GM18951 (cell line): ENCODE measurements around the gene LRRC37A2.
"Not testable (repeated sequence)": the region's sequence is repeated elsewhere in the genome, so short reads cannot be mapped to it uniquely, and the experiment has no call there.

Source experiments
- in situ Hi-C: fragments of 300-500 bp; cut with MboI; formaldehyde crosslinking; loops from one replicate; pipeline ENCODE4 v1.12.0; 2022; ENCODE audit warnings: low sequenced_read_pairs, mixed read lengths, inconsistent platforms; ENCODE audit not compliant: unreplicated experiment

Gene LRRC37A2

DNA sequence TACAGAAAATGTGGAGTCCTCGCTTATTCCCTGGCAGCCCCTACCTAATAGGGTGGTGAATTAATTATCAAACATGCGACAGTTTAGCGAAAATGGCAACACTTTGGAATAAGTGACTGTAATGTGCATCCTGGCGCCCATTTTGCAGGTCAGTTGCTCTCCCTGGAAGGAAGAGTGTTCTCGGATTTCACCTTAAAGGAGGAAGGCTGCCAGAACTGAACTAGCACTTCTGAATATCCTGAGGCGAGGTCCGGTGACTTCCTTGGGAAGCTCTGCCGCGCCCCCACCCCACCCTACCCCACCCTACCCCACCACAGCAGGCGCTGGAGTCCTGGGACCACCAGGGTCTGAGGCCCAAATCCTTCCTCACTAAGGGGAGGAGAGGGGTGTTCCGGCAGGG, at the start of gene LRRC37A2:
Gene LRRC37A2 (plus strand): TSS at position 301 of the 400 bp plus-strand sequence. CDS start 245 bp downstream, outside the sequence.
- in situ Hi-C loops: not testable (repeated sequence)

DNA sequence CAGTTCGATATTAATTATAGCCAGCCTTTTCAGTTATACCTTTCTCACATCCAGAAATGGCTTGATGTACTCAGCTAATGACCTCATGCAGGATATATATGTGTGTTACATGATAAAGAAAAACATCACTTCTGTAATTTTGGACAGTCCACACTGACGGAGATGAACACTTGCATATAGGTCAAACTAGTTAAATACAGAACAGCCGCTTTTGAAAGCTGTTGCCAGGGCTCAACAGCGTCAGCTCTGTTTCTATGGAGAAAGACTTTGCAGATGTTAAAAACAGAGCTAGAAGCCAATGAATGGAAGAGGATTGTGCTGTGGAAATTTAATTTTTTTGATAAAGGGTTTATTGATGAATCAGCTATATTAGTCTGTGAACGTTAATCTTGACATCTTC, 44.6 kb upstream of the LRRC37A2 start:
- in situ Hi-C loops: not testable (repeated sequence)

DNA sequence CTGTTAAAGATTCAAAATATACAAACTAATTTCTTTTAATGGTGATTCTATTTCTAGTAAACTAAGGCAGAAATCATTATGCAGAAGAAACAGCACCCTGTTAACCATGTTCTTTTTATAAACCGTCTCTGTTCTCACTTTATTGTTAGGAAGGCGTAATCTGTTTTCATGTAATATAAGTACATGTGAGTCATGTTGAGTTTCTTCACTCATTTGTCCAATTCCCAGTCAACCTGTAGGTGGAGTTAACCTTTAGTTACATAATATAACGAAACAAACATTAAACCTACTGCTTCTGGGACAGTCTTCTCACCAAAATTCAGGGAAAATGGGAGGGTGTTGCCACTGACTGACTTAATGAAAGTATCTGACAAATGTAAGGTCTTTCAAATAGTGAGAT, 37.8 kb upstream of the LRRC37A2 start:
- in situ Hi-C loops: not testable (repeated sequence)

DNA sequence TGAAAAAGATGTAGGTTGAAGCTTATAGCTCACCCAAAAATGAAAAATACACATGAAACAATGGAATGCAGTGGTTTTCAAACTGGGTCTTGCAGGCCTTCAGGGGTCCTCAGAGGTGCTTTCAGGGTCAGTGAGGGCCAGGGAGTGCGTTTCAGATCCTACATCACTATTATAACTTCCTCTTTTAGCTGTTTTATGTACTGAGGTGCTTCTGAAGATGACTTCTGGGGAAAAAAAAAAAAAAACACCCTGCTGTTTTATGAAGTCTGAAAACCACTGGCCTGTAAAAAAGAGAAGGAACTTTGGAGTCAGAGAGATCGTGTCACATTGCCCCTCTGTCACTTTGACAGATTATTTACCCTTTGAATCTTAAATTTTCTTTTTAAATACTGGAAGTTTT, 36.7 kb upstream of the LRRC37A2 start:
- in situ Hi-C loops: loop anchor here (25.0 kb wide), 1 partner anchor 237 kb away; no protein-coding TSS in a partner anchor

DNA sequence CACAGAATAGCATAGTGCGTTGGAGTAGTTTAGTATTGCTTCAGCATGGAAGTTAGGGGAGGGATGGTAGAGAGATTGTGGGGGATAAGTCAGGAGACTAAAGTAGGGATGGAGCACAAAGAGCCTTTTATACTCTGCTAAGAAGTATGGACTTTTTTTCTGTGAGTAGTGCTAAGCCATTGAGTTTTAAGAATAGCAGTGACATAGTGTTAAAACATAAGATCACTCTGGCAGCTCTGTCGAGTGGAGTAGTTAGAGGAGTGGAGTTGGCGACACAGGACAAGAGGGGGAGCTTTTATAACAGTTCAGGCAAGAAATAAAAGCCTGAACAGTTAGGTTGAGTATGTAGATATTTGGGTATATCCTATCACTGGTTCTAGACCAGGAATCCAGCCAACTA, 33.4 kb upstream of the LRRC37A2 start:
- in situ Hi-C loops: loop anchor here (25.0 kb wide), 1 partner anchor 233 kb away; no protein-coding TSS in a partner anchor

DNA sequence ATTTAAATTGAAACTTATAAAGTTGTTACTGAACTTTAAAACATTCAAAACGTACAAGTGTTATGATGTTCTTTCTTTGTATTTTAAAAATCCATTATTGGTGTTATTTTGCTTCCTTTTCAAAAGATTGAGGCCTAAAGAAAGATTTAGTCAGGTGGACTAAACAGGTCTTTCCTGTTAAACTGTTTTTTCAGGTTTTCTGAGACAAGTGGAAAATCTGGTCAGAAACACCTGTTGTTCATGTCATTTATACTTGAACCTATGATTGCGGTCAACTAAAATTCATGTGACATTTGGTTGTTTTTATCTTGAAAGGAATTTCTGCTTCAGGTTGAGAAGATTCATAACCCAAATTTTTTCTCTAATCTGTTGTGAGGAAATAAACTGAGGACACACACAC, 31.0 kb upstream of the LRRC37A2 start:
- in situ Hi-C loops: loop anchor here (25.0 kb wide), 1 partner anchor 231 kb away; no protein-coding TSS in a partner anchor

DNA sequence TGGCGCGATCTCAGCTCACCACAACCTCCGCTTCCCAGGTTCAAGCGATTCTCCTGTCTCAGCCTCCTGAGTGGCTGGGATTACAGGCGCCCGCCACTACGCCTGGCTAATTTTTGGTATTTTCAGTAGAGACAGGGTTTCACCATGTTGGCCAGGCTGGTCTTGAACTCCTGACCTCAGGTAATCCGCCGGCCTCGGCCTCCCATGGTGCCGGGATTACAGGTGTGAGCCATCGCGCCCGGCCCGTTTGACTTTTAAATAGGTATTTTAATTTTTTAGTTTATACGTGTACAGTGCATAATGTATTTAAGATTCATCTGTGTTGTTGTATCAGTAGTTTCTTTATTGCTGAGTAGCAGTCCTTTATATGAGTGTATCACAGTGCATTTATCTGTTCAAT, 20.2 kb upstream of the LRRC37A2 start:
- in situ Hi-C loops: loop anchor here (5.0 to 25.0 kb wide), 2 partner anchors 220 to 925 kb away; no protein-coding TSS in a partner anchor

DNA sequence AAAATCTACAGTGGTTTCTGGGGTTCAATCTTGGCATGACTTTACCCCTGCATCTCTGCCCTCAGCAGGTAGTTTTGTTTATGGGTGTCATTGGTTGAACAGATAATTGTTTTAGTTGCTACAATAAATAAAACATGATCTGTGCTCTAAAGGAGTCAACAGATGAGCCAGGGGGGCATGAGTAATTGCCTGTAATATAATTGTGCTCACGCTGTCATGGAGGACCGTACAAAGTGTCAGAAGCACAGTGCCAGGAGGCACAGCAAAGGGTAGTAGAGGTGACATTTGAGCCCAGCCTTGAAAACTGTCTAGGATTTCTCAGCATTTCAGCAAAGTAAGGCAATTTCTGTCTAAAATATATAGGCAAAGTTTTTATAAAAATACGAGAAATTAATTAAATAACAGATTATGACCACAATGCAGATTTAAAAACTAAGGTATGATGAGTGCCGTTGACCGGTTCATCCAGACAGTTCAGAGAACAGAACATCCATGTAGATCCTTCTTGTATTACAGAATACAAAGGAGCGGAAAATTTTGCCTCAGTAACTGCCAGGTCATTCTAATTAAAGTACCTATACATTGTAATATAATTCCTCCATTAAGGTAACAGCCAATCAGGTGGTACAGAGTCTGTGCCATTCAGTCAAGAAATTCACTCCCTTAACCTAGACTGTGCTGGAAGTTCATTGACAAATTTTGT, 12.7 kb upstream of the LRRC37A2 start:
- in situ Hi-C loops: loop anchor here (25.0 kb wide), 1 partner anchor 213 kb away; no protein-coding TSS in a partner anchor

DNA sequence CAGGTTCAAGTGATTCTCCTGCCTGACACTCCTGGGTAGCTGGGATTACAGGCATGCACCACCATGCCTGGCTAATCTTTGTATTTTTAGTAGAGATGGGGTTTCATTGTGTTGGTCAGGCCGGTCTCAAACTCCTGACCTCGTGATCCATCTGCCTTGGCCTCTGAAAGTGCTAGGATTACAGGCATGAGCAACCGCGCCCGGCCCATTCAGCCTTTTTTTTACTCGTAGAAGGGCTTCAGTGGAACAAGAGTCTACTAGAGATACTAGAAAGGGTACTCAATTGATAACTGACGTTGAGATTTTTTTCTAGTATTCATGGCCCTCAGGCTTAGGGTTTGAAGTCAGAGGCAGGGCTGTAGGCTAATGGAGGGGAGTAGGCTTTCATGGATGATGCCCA, 6.4 kb upstream of the LRRC37A2 start:
- in situ Hi-C loops: not testable (repeated sequence)

DNA sequence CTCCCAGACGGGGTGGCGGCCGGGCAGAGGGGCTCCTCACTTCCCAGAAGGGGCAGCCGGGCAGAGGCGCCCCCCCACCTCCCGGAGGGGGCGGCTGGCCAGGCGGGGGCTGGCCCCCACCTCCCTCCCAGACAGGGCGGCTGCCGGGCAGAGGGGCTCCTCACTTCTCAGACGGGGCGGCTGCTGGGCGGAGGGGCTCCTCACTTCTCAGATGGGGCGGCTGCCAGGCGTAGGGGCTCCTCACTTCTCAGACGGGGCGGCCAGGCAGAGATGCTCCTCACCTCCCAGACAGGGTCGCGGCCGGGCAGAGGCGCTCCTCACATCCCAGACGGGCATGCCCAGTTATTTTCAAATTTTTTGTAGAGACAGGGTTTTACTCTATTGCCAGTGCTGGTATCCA, 22.4 kb downstream of the LRRC37A2 start:
- in situ Hi-C loops: not testable (repeated sequence)

DNA sequence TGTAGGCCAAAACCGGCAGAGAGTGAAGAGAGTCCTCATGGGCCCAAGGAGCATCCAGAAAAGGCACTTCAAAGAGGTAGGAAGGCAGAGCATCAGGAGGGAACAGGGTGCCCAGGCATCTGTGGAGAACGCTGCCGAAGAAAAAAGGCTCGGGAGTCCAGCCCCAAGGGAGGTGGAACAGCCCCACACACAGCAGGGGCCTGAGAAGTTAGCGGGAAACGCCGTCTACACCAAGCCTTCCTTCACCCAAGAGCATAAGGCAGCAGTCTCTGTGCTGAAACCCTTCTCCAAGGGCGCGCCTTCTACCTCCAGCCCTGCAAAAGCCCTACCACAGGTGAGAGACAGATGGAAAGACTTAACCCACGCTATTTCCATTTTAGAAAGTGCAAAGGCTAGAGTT, 36.3 kb downstream of the LRRC37A2 start:
- in situ Hi-C loops: not testable (repeated sequence)

DNA sequence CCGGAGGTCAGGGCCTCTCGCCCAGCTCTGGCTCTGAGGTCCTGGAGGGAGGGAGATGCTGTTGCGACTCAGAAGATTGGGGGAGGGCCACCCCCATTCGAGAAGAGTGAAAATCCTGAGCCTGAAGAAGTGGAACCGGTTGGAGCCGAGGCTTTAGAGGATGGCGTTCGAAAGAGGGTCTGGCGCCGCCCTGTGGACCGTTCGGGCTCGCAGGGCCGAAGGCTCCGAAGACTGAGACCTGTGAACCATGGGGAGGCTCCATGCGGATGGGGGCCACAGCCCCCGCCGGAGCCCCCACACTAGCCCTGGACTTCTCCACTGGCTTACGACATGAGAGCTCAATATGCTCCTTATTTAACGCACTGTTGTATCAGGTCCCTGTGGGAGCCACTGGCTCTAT, 46.9 kb downstream of the LRRC37A2 start:
- in situ Hi-C loops: not testable (repeated sequence)

DNA sequence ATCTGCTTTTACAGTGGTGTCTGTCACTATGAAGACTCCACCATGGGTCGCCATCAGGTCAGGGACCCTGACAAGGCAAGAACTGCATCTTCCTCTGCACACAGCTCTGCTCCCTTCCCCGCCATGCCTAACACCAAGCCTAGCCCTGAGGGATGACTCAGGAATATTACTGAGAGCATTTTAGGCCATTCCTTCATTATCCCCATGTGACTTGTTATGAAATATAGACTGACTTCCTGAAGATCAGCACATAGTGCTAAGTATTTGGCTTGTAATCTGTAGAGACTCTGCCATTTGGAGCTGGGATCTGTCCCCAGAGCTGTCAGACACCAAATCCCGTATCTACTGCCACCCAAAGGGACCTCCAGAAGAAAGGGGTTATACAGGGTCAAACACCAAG, 47.8 kb downstream of the LRRC37A2 start:
- in situ Hi-C loops: not testable (repeated sequence)

DNA sequence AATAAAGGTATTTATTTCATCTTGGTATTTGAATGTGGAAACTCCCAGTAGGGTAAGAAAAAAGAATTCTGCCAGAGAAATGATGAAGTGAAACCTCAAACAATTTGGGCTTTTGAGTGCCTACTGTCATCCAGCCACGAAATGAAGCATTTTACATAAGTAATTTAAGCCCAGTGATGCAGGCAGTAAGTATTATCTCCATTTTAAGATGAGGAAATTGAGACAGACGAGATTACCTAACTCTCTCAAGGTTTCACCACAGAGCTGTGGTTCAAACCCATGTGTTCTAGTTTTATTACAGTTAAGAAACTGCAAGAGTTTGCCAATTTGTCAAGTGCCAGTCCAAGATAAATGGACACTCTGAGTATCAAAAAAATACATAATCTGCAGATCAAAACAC, 54.0 kb downstream of the LRRC37A2 start:
- in situ Hi-C loops: not testable (repeated sequence)

DNA sequence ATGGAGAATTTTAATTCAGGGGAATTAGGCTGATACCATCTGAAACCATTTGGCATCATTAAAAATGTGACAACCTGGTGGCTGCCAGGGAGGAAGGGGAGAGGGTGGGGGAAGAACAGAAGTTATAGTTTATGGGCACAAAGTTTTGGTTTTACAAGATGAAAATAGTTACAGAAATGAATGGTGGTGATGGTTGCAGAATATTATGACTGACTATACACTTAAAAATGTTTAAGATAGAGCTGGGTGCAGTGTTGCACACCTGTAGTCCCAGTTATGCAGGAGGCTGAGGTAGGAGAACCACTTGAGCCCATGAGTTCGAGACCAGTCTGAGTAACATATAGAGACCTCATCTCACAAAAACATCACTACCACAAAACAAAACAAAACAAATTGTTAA, 54.7 kb downstream of the LRRC37A2 start:
- in situ Hi-C loops: not testable (repeated sequence)

DNA sequence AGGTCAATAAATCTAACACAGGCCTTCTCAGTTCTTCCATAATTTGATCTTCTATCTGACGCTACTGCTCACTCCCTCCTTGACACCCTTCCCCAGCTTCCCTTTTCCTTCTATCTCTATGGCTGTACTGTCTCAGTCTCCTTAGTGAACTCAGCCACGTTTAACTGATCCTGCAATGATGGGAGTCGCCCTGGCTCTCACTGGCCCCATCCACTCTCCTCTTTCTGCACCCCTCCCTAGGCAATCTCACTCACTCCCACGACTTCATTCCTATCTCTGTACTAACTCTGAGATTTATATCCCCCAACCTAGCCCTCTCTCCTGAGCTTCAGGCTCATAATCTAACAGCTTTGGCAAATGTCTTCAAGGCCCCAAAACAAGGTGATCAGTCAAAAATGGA, 59.5 kb downstream of the LRRC37A2 start:
- in situ Hi-C loops: not testable (repeated sequence)

DNA sequence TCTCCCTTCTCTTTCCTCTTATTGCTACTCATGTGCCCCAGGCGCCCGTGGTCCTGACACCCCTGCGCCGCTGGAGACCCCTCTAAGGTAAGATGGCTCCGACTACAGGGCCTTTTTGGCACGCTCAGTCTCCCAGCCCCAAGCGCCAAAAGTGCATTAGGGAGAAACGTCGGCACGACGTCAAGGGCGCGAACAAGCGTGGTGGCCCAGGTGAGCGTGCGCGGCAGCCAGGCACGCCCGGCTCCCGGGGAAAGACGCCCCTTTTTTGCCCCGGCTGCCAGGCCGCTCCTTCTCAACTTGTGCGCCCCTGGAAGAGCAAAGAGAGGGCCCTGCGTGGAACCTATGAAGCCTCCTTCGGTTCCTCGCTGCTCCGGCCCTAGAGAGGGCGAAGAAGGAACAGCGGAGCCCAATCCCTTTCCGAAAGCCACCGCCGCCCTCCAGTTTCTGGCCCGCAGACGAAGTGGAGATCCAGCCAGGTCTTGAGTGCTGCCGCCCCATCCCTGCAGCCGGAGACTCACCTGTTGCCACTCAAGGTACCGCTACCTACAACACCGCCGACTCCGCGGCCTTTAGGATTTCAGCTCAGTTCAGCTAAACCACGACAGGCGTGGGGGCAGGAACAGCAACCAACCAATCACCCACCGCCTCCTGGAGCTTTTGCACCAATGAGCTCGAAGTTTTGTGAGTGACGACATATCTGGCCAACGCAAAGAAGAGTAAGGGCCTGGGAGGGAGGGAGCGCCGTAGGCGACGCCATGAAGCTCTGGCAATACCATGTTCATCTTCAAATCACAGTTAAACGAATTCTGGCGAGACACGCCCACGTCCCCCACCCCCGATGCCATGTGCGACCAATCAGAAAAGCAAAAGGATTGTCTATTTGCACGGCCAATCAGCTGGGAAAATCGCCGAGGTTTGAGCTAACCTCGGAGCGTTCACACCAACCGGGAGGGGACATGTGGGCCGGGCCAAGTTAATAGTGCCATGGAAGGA, 67.1 kb downstream of the LRRC37A2 start, which contains the start of gene ARL17A:
Gene ARL17A (minus strand): TSS at position 609 of the 993 bp plus-strand sequence. CDS start 3,369 bp downstream, outside the sequence.
- in situ Hi-C loops: not testable (repeated sequence)

DNA sequence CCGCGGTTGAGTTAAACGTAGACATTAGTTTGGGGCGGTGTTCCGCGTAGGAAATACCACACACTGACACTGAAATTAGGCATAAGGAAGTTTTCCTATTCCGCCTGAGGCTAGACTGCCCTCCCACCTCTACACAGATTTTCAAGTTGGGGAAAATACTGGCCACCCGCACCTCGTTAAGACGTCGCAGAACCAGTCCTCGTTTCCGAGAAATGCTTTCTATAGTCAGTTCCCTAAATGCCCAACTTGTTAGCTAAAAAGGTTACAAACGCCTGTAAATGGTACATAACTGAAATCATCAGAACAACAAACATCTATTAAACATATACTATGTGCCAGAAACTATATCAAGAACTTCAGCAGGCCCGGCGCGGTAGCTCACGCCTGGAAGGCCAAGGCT, 67.8 kb downstream of the LRRC37A2 start:
- in situ Hi-C loops: not testable (repeated sequence)

DNA sequence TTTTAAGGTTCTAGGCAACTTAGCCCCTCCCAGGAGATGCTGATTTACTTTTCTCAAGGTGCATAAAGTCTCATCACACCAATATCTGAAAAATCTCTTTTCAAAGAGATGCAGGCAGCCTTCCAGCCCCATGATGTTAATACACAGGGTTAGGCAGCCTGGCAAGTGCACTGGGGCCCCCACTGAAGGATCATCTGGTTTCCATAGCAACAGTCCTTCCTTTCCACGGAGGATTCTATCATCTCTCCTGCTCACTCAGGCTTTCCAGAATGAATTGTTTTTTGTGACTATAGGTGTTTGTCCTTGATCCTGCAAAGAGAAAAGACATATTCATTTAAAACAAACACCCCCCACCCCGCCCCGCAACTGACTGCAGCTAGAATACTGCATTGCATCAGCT, 73.2 kb downstream of the LRRC37A2 start:
- in situ Hi-C loops: not testable (repeated sequence)
